Mucosa of descending colon (tissue), 3 donors: ENCODE measurements around the gene CABP7. TPM values are rescaled to one million over a fixed set of nuclear protein-coding genes. Genes with fewer than 3 reads are reported as not detected.

Source experiments
- ATAC-seq: fragments of 200-7000 bp; cut with Tn5 transposase; one replicate; pipeline ENCODE4 v1.9.1; 2020; ENCODE audit warnings: mild to moderate bottlenecking, moderate library complexity
- DNase-seq, 3 donors: peaks; one replicate each; pipeline ENCODE4 v3.0.0-alpha.2; 2020
- H3K36me3 ChIP-seq: fragments of 200-600 bp; one replicate; pipeline ENCODE4 v1.8.0; 2021; ENCODE audit warnings: low read depth, mild to moderate bottlenecking
- H3K4me1 ChIP-seq: fragments of 200-600 bp; one replicate; pipeline ENCODE4 v1.8.0; 2021; ENCODE audit warnings: low read depth, mild to moderate bottlenecking
- H3K4me3 ChIP-seq: fragments of 200-600 bp; one replicate; pipeline ENCODE4 v1.8.0; 2021; ENCODE audit warnings: mild to moderate bottlenecking
- H3K9me3 ChIP-seq: fragments of 200-600 bp; one replicate; pipeline ENCODE4 v1.8.0; 2021; ENCODE audit warnings: mild to moderate bottlenecking
- CTCF ChIP-seq: fragments of 200-600 bp; IDR thresholded peaks from one replicate; pipeline ENCODE4 v1.8.0; 2022; ENCODE audit warnings: antibody characterized with exemption, mild to moderate bottlenecking
- intact Hi-C, 2 donors: fragments of 100-400 bp; cut with DNase I in 1 of 2; cut with micrococcal nuclease in 1 of 2; formaldehyde crosslinking; loops; one replicate each; pipeline versions ENCODE4 v1.11.0 to v1.11.1; 2022; cut with DNase I, micrococcal nuclease
- total RNA-seq, 3 donors: library from RNA; stranded (reverse); fragmentation: NEBNext Ultra II Directional in 2 of 3; extraction: Animal tissue kit (Norgen Biotek cat#: 25700) in 2 of 3; gene quantifications; one replicate each; pipeline versions ENCODE4 v1.2.1 to v1.2.4, GENCODE V29; 2021 to 2023
- donor health status: DM: no; HTN: no; CAD: no; lungs with moderate emphysema.
- donor health status: DM: no; HTN: no; CAD: no.
- donor health status: DM: no; HTN: yes; CAD: no.

The CABP7 gene
- total RNA-seq, 3 donors from 2014 or later = 0.19 to 0.41 TPM; not detected in 1

DNA sequence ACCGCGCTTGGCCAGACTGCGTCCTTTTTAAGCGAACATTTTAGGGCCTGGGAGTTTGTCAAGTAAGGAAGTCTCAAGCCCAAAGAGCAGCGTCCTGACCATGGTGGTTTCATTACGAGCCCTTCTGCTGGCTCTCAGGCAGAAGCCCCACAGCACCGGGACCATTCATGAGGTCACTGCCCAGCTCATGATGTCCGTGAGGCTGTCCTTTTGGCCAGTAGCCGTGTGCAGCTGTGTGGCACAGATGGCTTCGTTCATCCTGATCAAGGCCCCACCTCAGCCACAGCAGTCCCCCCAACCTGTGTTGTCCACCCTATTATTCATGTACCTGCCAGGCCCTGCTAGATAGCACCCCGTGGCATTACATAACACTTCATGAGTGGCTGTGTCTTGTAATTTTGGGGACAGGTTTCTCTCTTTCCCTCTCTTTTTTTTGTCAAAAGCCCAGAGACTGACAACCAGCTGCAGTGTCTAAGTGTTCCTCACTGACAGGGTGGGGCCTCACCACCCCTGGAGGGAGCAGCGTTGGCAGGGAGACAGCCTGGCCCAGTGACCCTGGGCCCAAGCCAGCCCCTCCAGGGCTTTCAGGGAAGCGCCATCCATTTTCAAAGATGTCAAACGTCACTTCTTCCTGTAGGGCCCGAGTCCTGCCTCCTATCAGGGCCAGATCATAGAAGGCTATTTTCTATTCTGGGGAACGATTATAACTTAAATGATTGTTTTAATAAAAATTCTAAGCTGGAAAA lies 21.8 kb upstream of the CABP7 start:
- intact Hi-C loops = no loop called here
- TF ChIP-seq CTCF = no peak
- H3K4me3 ChIP-seq = no peak overlapping the region

DNA sequence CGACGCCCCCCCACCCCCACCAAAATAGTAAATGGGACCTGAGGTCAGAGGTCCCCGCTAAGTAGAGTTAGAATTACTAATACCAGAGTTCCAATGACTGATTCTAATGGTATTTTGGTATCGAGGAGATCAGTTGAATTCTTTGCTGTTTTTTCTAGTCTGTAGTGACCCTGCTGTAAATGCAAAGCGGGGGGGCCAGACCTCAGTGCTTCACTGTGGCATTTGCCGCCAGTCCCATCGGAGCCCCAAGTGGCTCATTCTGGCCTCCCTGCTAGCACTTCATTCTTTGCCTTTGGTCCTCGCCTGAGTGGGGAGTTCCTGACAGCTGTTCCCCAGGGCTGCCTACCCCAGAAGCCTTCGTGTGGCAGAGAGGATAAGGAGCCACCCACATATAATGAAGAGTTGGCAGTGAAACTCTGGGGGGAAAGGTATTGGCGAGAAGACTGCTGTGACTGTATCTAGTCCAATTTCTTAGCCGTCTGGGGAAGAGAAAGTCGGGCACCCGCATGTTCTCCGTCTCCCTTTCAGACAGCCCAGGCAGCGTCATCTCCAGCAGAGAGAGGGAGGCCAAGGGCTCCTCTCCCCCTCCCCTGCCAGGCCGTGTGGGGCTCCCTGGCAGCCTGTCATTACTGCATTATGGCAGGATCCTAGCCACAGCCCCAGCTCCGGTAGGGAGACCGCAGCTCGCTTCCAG lies 19.4 kb upstream of the CABP7 start:
- intact Hi-C loops = no loop called here
- H3K4me1 ChIP-seq = peaks cover 10% of the 10 kb centered on the region
- ATAC-seq = no peak
- H3K36me3 ChIP-seq = no peaks in the 10 kb centered on the region
- no peak overlapping the region for H3K4me3 ChIP-seq
- DNase-seq = no peak
- TF ChIP-seq CTCF = no peak
- H3K9me3 ChIP-seq = no peaks in the 10 kb centered on the region

More for the DNA sequence above, 21.8 kb upstream of the CABP7 start:
- H3K36me3 ChIP-seq = no peaks in the 10 kb centered on the region
- peaks cover 10% of the 10 kb centered on the region for H3K4me1 ChIP-seq
- ATAC-seq (no peak), DNase-seq (no peak)
- no peaks in the 10 kb centered on the region for H3K9me3 ChIP-seq

DNA sequence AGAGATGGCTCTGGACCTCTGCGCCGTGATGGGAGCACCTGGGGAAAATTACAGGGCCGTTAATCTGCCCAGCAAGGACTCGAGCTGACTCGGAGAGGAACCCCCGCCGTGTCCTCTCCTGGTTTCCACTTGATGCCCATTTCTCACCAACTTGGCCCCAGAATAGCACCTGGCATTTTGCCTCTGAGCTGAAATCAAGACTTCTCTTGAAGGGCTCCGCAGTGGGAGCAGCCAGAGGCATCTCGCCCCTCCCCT lies 19.0 kb upstream of the CABP7 start:
- H3K36me3 ChIP-seq = no peaks in the 10 kb centered on the region
- intact Hi-C loops = no loop called here
- TF ChIP-seq CTCF = no peak
- H3K9me3 ChIP-seq = no peaks in the 10 kb centered on the region
- peaks cover 10% of the 10 kb centered on the region for H3K4me1 ChIP-seq
- ATAC-seq = no peak
- H3K4me3 ChIP-seq = no peak overlapping the region
- DNase-seq = no peak

- H3K36me3 ChIP-seq = no peaks in the 10 kb centered on the region
- intact Hi-C loops = no loop called here
Measured at GRCh38 chr22:29701155-29701999, 18.4 kb upstream of the CABP7 start.

More at GRCh38 chr22:29701155-29701999, 18.4 kb upstream of the CABP7 start:
- no peak for TF ChIP-seq CTCF
- Histone ChIP-seq H3K9me3 (no peaks in the 10 kb centered on the region), H3K4me1 (peaks cover 10% of the 10 kb centered on the region), H3K4me3 (no peak overlapping the region)
- peak in 2 of 3 donors; percentile 32 to 41 for DNase-seq
- ATAC-seq = peak; percentile 76
